Measurements from ENCODE around the gene FBXO24. TPM values are rescaled to one million over a fixed set of nuclear protein-coding genes. Genes with fewer than 3 reads are reported as not detected.

The FBXO24 gene
- total RNA-seq, 1 donor from 2014 or later = 1.2 TPM

DNA sequence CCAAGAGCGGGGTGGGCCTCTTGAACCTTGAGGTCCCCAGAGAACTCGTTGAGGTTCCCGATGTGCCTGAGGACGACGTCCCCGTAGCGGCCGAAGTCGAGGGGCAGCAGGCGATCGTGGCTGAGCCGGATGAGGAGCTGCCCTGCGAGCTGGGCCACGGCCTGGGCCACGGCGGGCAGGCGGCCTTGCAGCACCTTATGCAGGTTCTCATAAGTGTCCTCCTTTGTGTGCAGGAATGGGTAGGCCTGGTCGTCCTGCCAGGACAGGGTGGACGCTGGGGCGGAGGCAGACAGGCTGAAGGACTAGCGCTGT is 41.1 kb downstream of the FBXO24 start:
- H3K9me3 Mint-ChIP-seq = no peaks in the 10 kb centered on the region
- H3K9ac ChIP-seq = no peak overlapping the region
- no peaks in the 10 kb centered on the region for H3K79me2 ChIP-seq (ENCODE audit: low read depth)
- peak overlapping the region; percentile 76 for H3K4me2 ChIP-seq
- H3F3A ChIP-seq (ENCODE audit: low read depth) = no peaks in the 10 kb centered on the region
- no peaks in the 10 kb centered on the region for H3K4me1 ChIP-seq
- no peaks in the 10 kb centered on the region for H3K36me3 Mint-ChIP-seq
- H3K27me3 ChIP-seq = peaks cover 36% of the 10 kb centered on the region
- H3K27me3 Mint-ChIP-seq (ENCODE audit: insufficient read depth, low read depth) = peaks cover 25% of the 10 kb centered on the region
- no peaks in the 10 kb centered on the region for H3K36me3 ChIP-seq
- no peak overlapping the region for H3K27ac ChIP-seq
- TF ChIP-seq EZH2 (IDR thresholded peaks at IDR 0.05) = no peak
- no peak for TF ChIP-seq EZH2phosphoT487 (IDR thresholded peaks at IDR 0.05)
- TF ChIP-seq CTCF (IDR thresholded peaks at IDR 0.05) = no peak
- DNase-seq (ENCODE audit: low spot score) = no peak
- H4K20me1 ChIP-seq (ENCODE audit: low read depth) = no peaks in the 10 kb centered on the region
- no peak overlapping the region for H3K27ac Mint-ChIP-seq
- H2AFZ ChIP-seq (replicated peaks) = no peak overlapping the region
- H3K9me3 ChIP-seq (ENCODE audit: low read depth) = no peaks in the 10 kb centered on the region
- H3K4me3 Mint-ChIP-seq = peak overlapping the region; percentile 52
- peaks cover 14% of the 10 kb centered on the region for H3K4me1 Mint-ChIP-seq
- no peak overlapping the region for H3K4me3 ChIP-seq

DNA sequence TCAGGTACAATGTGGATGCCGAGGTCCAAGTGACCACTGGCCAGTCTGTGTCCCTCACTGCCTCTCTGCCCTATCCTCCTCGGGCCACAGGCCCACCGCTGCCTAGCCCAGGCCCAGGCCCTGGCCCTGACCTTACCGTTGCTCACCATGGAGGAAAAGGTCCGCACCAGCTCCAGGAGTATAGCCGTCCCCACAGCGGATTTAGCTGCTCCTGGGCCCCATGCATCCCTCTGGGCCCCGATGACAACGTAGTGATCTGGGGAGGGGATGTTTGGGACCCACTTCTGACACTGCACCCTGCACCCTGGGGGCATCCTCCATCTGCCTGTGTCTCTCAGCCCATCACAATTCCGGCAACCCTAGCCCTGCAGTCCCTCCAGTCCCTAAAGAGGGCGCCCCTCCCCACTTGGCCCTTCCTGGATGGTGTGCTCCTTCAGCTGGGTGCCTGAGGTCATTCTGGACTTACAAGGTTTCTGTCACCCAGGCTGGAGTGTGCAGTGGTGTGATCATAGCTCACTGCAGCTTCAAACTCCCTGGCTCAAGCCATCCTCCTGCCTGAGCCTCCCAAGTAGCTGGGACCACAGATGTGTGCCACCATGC is 43.1 kb downstream of the FBXO24 start:
- H3K36me3 ChIP-seq = no peaks in the 10 kb centered on the region
- no peaks in the 10 kb centered on the region for H3K36me3 Mint-ChIP-seq
- H3K4me1 ChIP-seq = peaks cover 4% of the 10 kb centered on the region
- H3K27ac Mint-ChIP-seq = no peak overlapping the region
- H3K9me3 ChIP-seq (ENCODE audit: low read depth) = no peaks in the 10 kb centered on the region
- H3K27me3 ChIP-seq = peaks cover 57% of the 10 kb centered on the region
- no peak overlapping the region for H3K4me3 ChIP-seq
- H4K20me1 ChIP-seq (ENCODE audit: low read depth) = no peaks in the 10 kb centered on the region
- peaks cover 6% of the 10 kb centered on the region for H3F3A ChIP-seq (ENCODE audit: low read depth)
- H3K4me2 ChIP-seq = no peak overlapping the region
- H3K27ac ChIP-seq = no peak overlapping the region
- peaks cover 29% of the 10 kb centered on the region for H3K27me3 Mint-ChIP-seq (ENCODE audit: insufficient read depth, low read depth)
- H3K9ac ChIP-seq = no peak overlapping the region
- H3K4me1 Mint-ChIP-seq = peaks cover 22% of the 10 kb centered on the region
- DNase-seq (ENCODE audit: low spot score) = peak; percentile 77
- H3K4me3 Mint-ChIP-seq = no peak overlapping the region
- H2AFZ ChIP-seq (replicated peaks) = no peak overlapping the region
- H3K9me3 Mint-ChIP-seq = peaks cover 2% of the 10 kb centered on the region
- TF ChIP-seq EZH2phosphoT487 (IDR thresholded peaks at IDR 0.05) (no peak), CTCF (IDR thresholded peaks at IDR 0.05) (peak; percentile 68)
- H3K79me2 ChIP-seq (ENCODE audit: low read depth) = no peaks in the 10 kb centered on the region

- no peak overlapping the region for H3K27ac ChIP-seq
- H3K36me3 ChIP-seq = no peaks in the 10 kb centered on the region
- H2AFZ ChIP-seq (replicated peaks) = no peak overlapping the region
- Mint-ChIP-seq H3K4me3 (no peak overlapping the region), H3K4me1 (peaks cover 23% of the 10 kb centered on the region), H3K36me3 (no peaks in the 10 kb centered on the region), H3K9me3 (peaks cover 2% of the 10 kb centered on the region), H3K27me3 (ENCODE audit: insufficient read depth, low read depth) (peaks cover 36% of the 10 kb centered on the region), H3K27ac (no peak overlapping the region)
- H3K9me3 ChIP-seq (ENCODE audit: low read depth) = no peaks in the 10 kb centered on the region
- DNase-seq (ENCODE audit: low spot score) = no peak
- no peak overlapping the region for H3K9ac ChIP-seq
- H3F3A ChIP-seq (ENCODE audit: low read depth) = peaks cover 12% of the 10 kb centered on the region
- H3K27me3 ChIP-seq = peaks cover 65% of the 10 kb centered on the region
- no peaks in the 10 kb centered on the region for H3K79me2 ChIP-seq (ENCODE audit: low read depth)
- H4K20me1 ChIP-seq (ENCODE audit: low read depth) = no peaks in the 10 kb centered on the region
- no peak overlapping the region for H3K4me3 ChIP-seq
- no peak overlapping the region for H3K4me2 ChIP-seq
- TF ChIP-seq EZH2 (IDR thresholded peaks at IDR 0.05) (no peak), EZH2phosphoT487 (IDR thresholded peaks at IDR 0.05) (no peak), CTCF (IDR thresholded peaks at IDR 0.05) (no peak)
- H3K4me1 ChIP-seq = peaks cover 4% of the 10 kb centered on the region
These were observed 43.9 kb downstream of the FBXO24 start for GRCh38 chr7:100630066-100630465.
